Upper lobe of left lung (tissue), 4 donors: ENCODE results near the gene LRRC74B.

ENCODE experiments used
- CTCF ChIP-seq, 6 experiments: fragments of 450-650 bp in 4 of 6; fragments of 200-600 bp in 2 of 6; sonication (generic) in 2 of 6; IDR thresholded peaks; one replicate each; pipeline ENCODE4 v1.5.1; 2016 to 2019; ENCODE audit warnings: antibody characterized with exemption in 6 of 6
- POLR2A ChIP-seq, 4 donors: fragments of 450-650 bp; IDR thresholded peaks; one replicate each; pipeline ENCODE4 v1.5.1; 2016 to 2017; ENCODE audit warnings: antibody characterized with exemption in 4 of 4, mild to moderate bottlenecking in 2 of 4
- POLR2AphosphoS5 ChIP-seq, 2 donors: sonication (generic); formaldehyde crosslinking; IDR thresholded peaks; one replicate each; pipeline ENCODE4 v1.5.1; 2017; ENCODE audit warnings: antibody characterized with exemption in 2 of 2

GRCh38 chr22:21105294-21105693 lies 59.5 kb downstream of the LRRC74B start:
- TF ChIP-seq CTCF (IDR thresholded peaks at IDR 0.05) (no peak), POLR2A (IDR thresholded peaks at IDR 0.05) (no peak), POLR2AphosphoS5 (IDR thresholded peaks at IDR 0.05) (no peak)
